ENCODE data around the gene SLIRP.
A peak's percentile ranks its signal among the peaks of the same experiment; 100 is the strongest.
"Not testable (repeated sequence)": the region's sequence is repeated elsewhere in the genome, so short reads cannot be mapped to it uniquely, and the experiment has no call there.

The SLIRP gene

GRCh38 chr14:77710364-77710763 is 2.5 kb downstream of the SLIRP start:
- intact Hi-C loops (cut with micrococcal nuclease), result no loop called here
- H3K27me3 Mint-ChIP-seq, result no peaks in the 10 kb centered on the region
- H3K4me1 Mint-ChIP-seq (ENCODE audit: low read depth), result peaks cover 35% of the 10 kb centered on the region

GRCh38 chr14:77714926-77715325 is 7.0 kb downstream of the SLIRP start:
- Mint-ChIP-seq H3K4me3 (no peak overlapping the region), H3K27me3 (no peaks in the 10 kb centered on the region), H3K36me3 (ENCODE audit: low read depth) (peaks cover 97% of the 10 kb centered on the region), H3K4me1 (ENCODE audit: low read depth) (peaks cover 13% of the 10 kb centered on the region), H3K9me3 (no peaks in the 10 kb centered on the region), H3K27ac (no peak overlapping the region)
- intact Hi-C loops (cut with micrococcal nuclease), result no loop called here

More at GRCh38 chr14:77710364-77710763, 2.5 kb downstream of the SLIRP start:
- Mint-ChIP-seq H3K4me3 (no peak overlapping the region), H3K27ac (no peak overlapping the region), H3K36me3 (ENCODE audit: low read depth) (peaks cover 72% of the 10 kb centered on the region), H3K9me3 (no peaks in the 10 kb centered on the region)

- intact Hi-C loops (cut with micrococcal nuclease), result no loop called here
- Mint-ChIP-seq H3K4me3 (no peak overlapping the region), H3K36me3 (ENCODE audit: low read depth) (peaks cover 99% of the 10 kb centered on the region)
These were observed 9.9 kb downstream of the SLIRP start for GRCh38 chr14:77717608-77718305.

GRCh38 chr14:77721437-77721836 is 13.5 kb downstream of the SLIRP start:
- H3K4me3 Mint-ChIP-seq, result no peak overlapping the region
- H3K36me3 Mint-ChIP-seq (ENCODE audit: low read depth), result peaks cover 98% of the 10 kb centered on the region

More at GRCh38 chr14:77717608-77718305, 9.9 kb downstream of the SLIRP start:
- Mint-ChIP-seq H3K27ac (no peak overlapping the region), H3K4me1 (ENCODE audit: low read depth) (peaks cover 6% of the 10 kb centered on the region), H3K27me3 (no peaks in the 10 kb centered on the region), H3K9me3 (no peaks in the 10 kb centered on the region)

GRCh38 chr14:77722301-77722700 is 14.4 kb downstream of the SLIRP start:
- H3K27me3 Mint-ChIP-seq, result no peaks in the 10 kb centered on the region
- H3K36me3 Mint-ChIP-seq (ENCODE audit: low read depth), result peaks cover 98% of the 10 kb centered on the region
- no peak overlapping the region for H3K27ac Mint-ChIP-seq
- no peaks in the 10 kb centered on the region for H3K9me3 Mint-ChIP-seq
- H3K4me3 Mint-ChIP-seq, result no peak overlapping the region
- intact Hi-C loops (cut with micrococcal nuclease), result no loop called here
- no peaks in the 10 kb centered on the region for H3K4me1 Mint-ChIP-seq (ENCODE audit: low read depth)

More at GRCh38 chr14:77721437-77721836, 13.5 kb downstream of the SLIRP start:
- H3K9me3 Mint-ChIP-seq, result no peaks in the 10 kb centered on the region
- intact Hi-C loops (cut with micrococcal nuclease), result no loop called here
- no peaks in the 10 kb centered on the region for H3K27me3 Mint-ChIP-seq
- no peak overlapping the region for H3K27ac Mint-ChIP-seq
- H3K4me1 Mint-ChIP-seq (ENCODE audit: low read depth), result no peaks in the 10 kb centered on the region

GRCh38 chr14:77730976-77731497 is 23.1 kb downstream of the SLIRP start:
- H3K27me3 Mint-ChIP-seq, result no peaks in the 10 kb centered on the region
- H3K27ac Mint-ChIP-seq, result no peak overlapping the region
- no peaks in the 10 kb centered on the region for H3K9me3 Mint-ChIP-seq
- intact Hi-C loops (cut with micrococcal nuclease), result loop anchor here (10.0 kb wide), 1 partner anchor 296 kb away; no protein-coding TSS in a partner anchor
- no peaks in the 10 kb centered on the region for H3K4me1 Mint-ChIP-seq (ENCODE audit: low read depth)
- H3K4me3 Mint-ChIP-seq, result no peak overlapping the region
- peaks cover 98% of the 10 kb centered on the region for H3K36me3 Mint-ChIP-seq (ENCODE audit: low read depth)

GRCh38 chr14:77738559-77739250 is 30.8 kb downstream of the SLIRP start:
- Mint-ChIP-seq H3K4me1 (ENCODE audit: low read depth) (peaks cover 5% of the 10 kb centered on the region), H3K4me3 (no peak overlapping the region), H3K27ac (no peak overlapping the region), H3K36me3 (ENCODE audit: low read depth) (peaks cover 92% of the 10 kb centered on the region), H3K27me3 (no peaks in the 10 kb centered on the region), H3K9me3 (no peaks in the 10 kb centered on the region)
- intact Hi-C loops (cut with micrococcal nuclease), result loop anchor here (10.0 kb wide), 1 partner anchor 304 kb away; no protein-coding TSS in a partner anchor

GRCh38 chr14:77741438-77741837 is 33.5 kb downstream of the SLIRP start:
- Mint-ChIP-seq H3K4me1 (ENCODE audit: low read depth) (peaks cover 10% of the 10 kb centered on the region), H3K27ac (no peak overlapping the region), H3K36me3 (ENCODE audit: low read depth) (peaks cover 92% of the 10 kb centered on the region), H3K27me3 (no peaks in the 10 kb centered on the region), H3K4me3 (no peak overlapping the region), H3K9me3 (no peaks in the 10 kb centered on the region)
- intact Hi-C loops (cut with micrococcal nuclease), result no loop called here

GRCh38 chr14:77746064-77746702 is 38.3 kb downstream of the SLIRP start:
- Mint-ChIP-seq H3K27me3 (no peaks in the 10 kb centered on the region), H3K4me3 (no peak overlapping the region), H3K4me1 (ENCODE audit: low read depth) (peaks cover 5% of the 10 kb centered on the region), H3K27ac (peak overlapping the region; percentile 32), H3K9me3 (no peaks in the 10 kb centered on the region), H3K36me3 (ENCODE audit: low read depth) (peaks cover 98% of the 10 kb centered on the region)
- intact Hi-C loops (cut with micrococcal nuclease), result no loop called here

- H3K4me1 Mint-ChIP-seq (ENCODE audit: low read depth); H3K27me3 Mint-ChIP-seq; H3K27ac Mint-ChIP-seq; H3K4me3 Mint-ChIP-seq; intact Hi-C loops (cut with micrococcal nuclease); H3K9me3 Mint-ChIP-seq: not testable (repeated sequence)
- H3K36me3 Mint-ChIP-seq (ENCODE audit: low read depth), result peaks cover 96% of the 10 kb centered on the region
These were observed 39.5 kb downstream of the SLIRP start for GRCh38 chr14:77747425-77747824.

- peaks cover 94% of the 10 kb centered on the region for H3K36me3 Mint-ChIP-seq (ENCODE audit: low read depth)
- intact Hi-C loops (cut with micrococcal nuclease), result no loop called here
- H3K27me3 Mint-ChIP-seq, result no peaks in the 10 kb centered on the region
- H3K4me3 Mint-ChIP-seq, result no peak overlapping the region
- no peak overlapping the region for H3K27ac Mint-ChIP-seq
- H3K9me3 Mint-ChIP-seq, result no peaks in the 10 kb centered on the region
- peaks cover 21% of the 10 kb centered on the region for H3K4me1 Mint-ChIP-seq (ENCODE audit: low read depth)
These were observed 44.4 kb downstream of the SLIRP start for GRCh38 chr14:77752266-77752665.

- Mint-ChIP-seq H3K27me3 (no peaks in the 10 kb centered on the region), H3K36me3 (ENCODE audit: low read depth) (peaks cover 94% of the 10 kb centered on the region), H3K9me3 (no peaks in the 10 kb centered on the region), H3K27ac (no peak overlapping the region), H3K4me1 (ENCODE audit: low read depth) (peaks cover 28% of the 10 kb centered on the region), H3K4me3 (no peak overlapping the region)
- intact Hi-C loops (cut with micrococcal nuclease), result no loop called here
These were observed 45.1 kb downstream of the SLIRP start for GRCh38 chr14:77752799-77753516.

- H3K36me3 Mint-ChIP-seq (ENCODE audit: low read depth), result peaks cover 43% of the 10 kb centered on the region
- peak within 1 kb of the TSS; percentile 96 for H3K27ac Mint-ChIP-seq
- no peaks in the 10 kb centered on the region for H3K9me3 Mint-ChIP-seq
- H3K4me1 Mint-ChIP-seq (ENCODE audit: low read depth), result peaks cover 38% of the 10 kb centered on the region
- peak within 1 kb of the TSS; percentile 87 for H3K4me3 Mint-ChIP-seq
- intact Hi-C loops (cut with micrococcal nuclease), result loop anchor here (1.0 to 2.0 kb wide), 2 partner anchors 40 to 52 kb away; partner anchors contain the start of genes ADCK1, ALKBH1 and SLIRP
- H3K27me3 Mint-ChIP-seq, result no peaks in the 10 kb centered on the region
These were observed 52.7 kb downstream of the SLIRP start, which contains the start of gene SNW1 for GRCh38 chr14:77760381-77761204. Gene SNW1, minus strand, starts transcription at chr14:77761156. Its CDS starts 29 bp downstream, at chr14:77761127.
